Body of pancreas (tissue), 4 donors: ENCODE data around the gene ARF6. TPM values are rescaled to one million over a fixed set of nuclear protein-coding genes. Genes with fewer than 3 reads are reported as not detected.

Experiments used
- ATAC-seq: fragments of 150-250 bp; one replicate; pipeline ENCODE4 v1.9.1; 2016
- DNase-seq, 4 donors: peaks; one replicate each; pipeline ENCODE4 v3.0.0-alpha.2; 2019
- H3K27ac ChIP-seq, 4 donors: fragments of 200-600 bp; sonication (generic); 1 replicate in 3 of 4; 2 replicates in 1 of 4; pipeline versions ENCODE4 v1.5.1 to v1.6.1; 2016 to 2019; ENCODE audit warnings: mild to moderate bottlenecking in 1 of 4, mixed read lengths in 1 of 4, moderate library complexity in 1 of 4
- H3K27me3 ChIP-seq, 2 donors: fragments of 200-600 bp; sonication (generic); one replicate each; pipeline ENCODE4 v1.6.0; 2016; ENCODE audit warnings: mild to moderate bottlenecking in 1 of 2
- H3K36me3 ChIP-seq, 2 donors: fragments of 200-600 bp; sonication (generic); replicated peaks in 1 of 2; 2 replicates each; pipeline ENCODE4 v1.5.1; 2016; ENCODE audit warnings: low read depth in 2 of 2; ENCODE audit not compliant: insufficient read depth in 1 of 2
- H3K4me1 ChIP-seq: fragments of 200-600 bp; sonication (generic); one replicate; pipeline ENCODE4 v1.6.0; 2016
- H3K4me3 ChIP-seq, 2 donors: fragments of 200-600 bp; sonication (generic); 1 replicate in 1 of 2; 2 replicates in 1 of 2; pipeline ENCODE4 v1.5.1; 2016 to 2019
- H3K9me3 ChIP-seq, 3 donors: fragments of 200-600 bp; sonication (generic); 1 replicate in 2 of 3; 2 replicates in 1 of 3; pipeline ENCODE4 v1.5.1; 2016
- CTCF ChIP-seq, 7 experiments: fragments of 450-650 bp in 4 of 7; fragments of 200-600 bp in 3 of 7; sonication (generic) in 3 of 7; IDR thresholded peaks; one replicate each; pipeline ENCODE4 v1.5.1; 2016 to 2019; ENCODE audit warnings: antibody characterized with exemption in 7 of 7
- POLR2A ChIP-seq, 3 donors: fragments of 450-650 bp; IDR thresholded peaks; one replicate each; pipeline ENCODE4 v1.6.1; 2016; ENCODE audit warnings: antibody characterized with exemption in 3 of 3, mild to moderate bottlenecking in 2 of 3
- whole genome bisulfite sequencing, 2 donors: methylation state at CpG; one replicate each; pipeline ENCODE4 v1.1.5; 2017; 5-methylcytosine and 5-hydroxymethylcytosine counted together
- intact Hi-C: fragments of 100-400 bp; cut with DNase I; formaldehyde crosslinking; loops from one replicate; pipeline ENCODE4 v1.15.1; 2023
- total RNA-seq, 2 donors: library from RNA; depleted of rRNA; stranded (reverse); fragments of >200 nt; gene quantifications; one replicate each; pipeline ENCODE4 v1.1.0, GENCODE V29; 2016

The ARF6 gene
- total RNA-seq, 2 donors from 2014 or later = 18.5 to 27.8 TPM

- Histone ChIP-seq H3K36me3 (no peaks in the 10 kb centered on the region), H3K4me1 (peaks cover 30% of the 10 kb centered on the region), H3K9me3 (no peaks in the 10 kb centered on the region), H3K27me3 (no peaks in the 10 kb centered on the region), H3K27ac (peak overlapping the region; percentile 94 to 98 (median 97)), H3K4me3 (peak overlapping the region; percentile 35 to 61)
- intact Hi-C loops = no loop called here
- no peak for ATAC-seq
- no peak for TF ChIP-seq CTCF (IDR thresholded peaks at IDR 0.05)
- TF ChIP-seq POLR2A (IDR thresholded peaks at IDR 0.05) = no peak
- no peak for DNase-seq
- 22% methylated on average over 4 of the region's 4 CpGs for WGBS, 2 donors
Observed at GRCh38 chr14:49860988-49861698, 31.7 kb upstream of the ARF6 start.

GRCh38 chr14:49861699-49862088, 31.2 kb upstream of the ARF6 start:
- intact Hi-C loops = no loop called here
- Histone ChIP-seq H3K36me3 (no peaks in the 10 kb centered on the region), H3K27ac (peak overlapping the region; percentile 94 to 98 (median 97)), H3K4me3 (peak overlapping the region; percentile 35 to 61), H3K9me3 (no peaks in the 10 kb centered on the region), H3K4me1 (peaks cover 30% of the 10 kb centered on the region), H3K27me3 (no peaks in the 10 kb centered on the region)
- DNase-seq (peak; percentile 49 to 60 (median 54)), ATAC-seq (peak; percentile 11)
- TF ChIP-seq CTCF (IDR thresholded peaks at IDR 0.05) (no peak), POLR2A (IDR thresholded peaks at IDR 0.05) (peak in 2 of 3 donors; percentile 40 to 45)
- 0 to 1% methylated on average over 12 of the region's 12 CpGs for WGBS, 2 donors

GRCh38 chr14:49862089-49862673, 30.7 kb upstream of the ARF6 start:
- no peaks in the 10 kb centered on the region for H3K9me3 ChIP-seq
- H3K4me1 ChIP-seq = peaks cover 32% of the 10 kb centered on the region
- no peaks in the 10 kb centered on the region for H3K27me3 ChIP-seq
- H3K27ac ChIP-seq = peak overlapping the region; percentile 94 to 98 (median 97)
- no peaks in the 10 kb centered on the region for H3K36me3 ChIP-seq
- WGBS, 2 donors = 0 to 2% methylated on average over 22 to 29 of the region's 30 CpGs
- no peak for TF ChIP-seq POLR2A (IDR thresholded peaks at IDR 0.05)
- peak; percentile 99 to 100 (median 100) for TF ChIP-seq CTCF (IDR thresholded peaks at IDR 0.05)
- intact Hi-C loops = no loop called here
- DNase-seq = peak; percentile 82 to 88 (median 86)
- peak; percentile 66 for ATAC-seq
- H3K4me3 ChIP-seq = peak overlapping the region; percentile 35 to 61

GRCh38 chr14:49863487-49864281, 29.2 kb upstream of the ARF6 start:
- H3K4me1 ChIP-seq = peaks cover 38% of the 10 kb centered on the region
- WGBS, 2 donors = 8% methylated on average over 9 of the region's 9 CpGs
- peak in 2 of 4 donors; percentile 26 to 27 for DNase-seq
- no peaks in the 10 kb centered on the region for H3K36me3 ChIP-seq
- peak overlapping the region; percentile 45 to 58 for H3K4me3 ChIP-seq
- intact Hi-C loops = no loop called here
- no peaks in the 10 kb centered on the region for H3K27me3 ChIP-seq
- no peaks in the 10 kb centered on the region for H3K9me3 ChIP-seq
- peak overlapping the region; percentile 94 to 98 (median 97) for H3K27ac ChIP-seq
- no peak for ATAC-seq
- no peak for TF ChIP-seq CTCF (IDR thresholded peaks at IDR 0.05)
- TF ChIP-seq POLR2A (IDR thresholded peaks at IDR 0.05) = no peak
